Ovary (tissue), 9 donors: ENCODE data around the gene SEMA6C. TPM values are rescaled to one million over a fixed set of nuclear protein-coding genes. Genes with fewer than 3 reads are reported as not detected.

Experiments used
- DNase-seq, 5 donors: peaks; one replicate each; pipeline ENCODE4 v3.0.0-alpha.2; 2019 to 2020
- H3K27ac ChIP-seq, 2 donors: fragments of 200-600 bp; one replicate each; pipeline versions ENCODE4 v1.5.1 to v1.8.0; 2019 to 2022
- H3K27me3 ChIP-seq: fragments of 200-600 bp; one replicate; pipeline ENCODE4 v1.8.0; 2022
- H3K36me3 ChIP-seq: fragments of 200-600 bp; sonication (generic); one replicate; pipeline ENCODE4 v1.5.1; 2019
- H3K4me1 ChIP-seq: one replicate; pipeline ENCODE4 v1.8.1; 2013; ENCODE audit warnings: mild to moderate bottlenecking, moderate library complexity; ENCODE audit not compliant: insufficient read depth
- H3K4me3 ChIP-seq: fragments of 200-600 bp; sonication (generic); one replicate; pipeline ENCODE4 v1.5.1; 2017
- H3K9me3 ChIP-seq, 2 donors: fragments of 200-600 bp in 1 of 2; sonication (generic) in 1 of 2; one replicate each; pipeline versions ENCODE4 v1.5.1 to v1.8.1; 2013 to 2019; ENCODE audit warnings: mild to moderate bottlenecking in 1 of 2, moderate library complexity in 1 of 2
- EP300 ChIP-seq: sonication (generic); formaldehyde crosslinking; IDR thresholded peaks from one replicate; pipeline ENCODE4 v1.6.1; 2017; ENCODE audit warnings: antibody characterized with exemption
- POLR2A ChIP-seq: fragments of 450-650 bp; IDR thresholded peaks from one replicate; pipeline ENCODE4 v1.6.1; 2017; ENCODE audit warnings: antibody characterized with exemption, mild to moderate bottlenecking, moderate library complexity
- WGBS, 3 donors: extraction: QIAGEN DNeasy Blood & Tissue Kit in 1 of 3; methylation state at CpG; one replicate each; pipeline versions ENCODE4 v1.1.5 to v1.1.7; 2013 to 2017; 5-methylcytosine and 5-hydroxymethylcytosine counted together
- intact Hi-C, 4 donors: fragments of 100-400 bp; cut with DNase I; formaldehyde crosslinking; loops; one replicate each; pipeline versions ENCODE4 v1.11.0 to v1.15.1; 2022 to 2023
- polyA plus RNA-seq, 2 donors: library from polyadenylated mRNA; stranded (reverse); fragments of 200-250 nt in 1 of 2; fragments of 350-450 nt in 1 of 2; fragmentation: Illumina TruSeq in 1 of 2; extraction: RNeasy Lipid Tissue Mini Kit (QIAGEN cat#74804) in 1 of 2; gene quantifications; one replicate each; pipeline ENCODE4 v1.2.3, GENCODE V29; 2013 to 2014
- total RNA-seq, 7 donors: library from RNA; depleted of rRNA in 2 of 7; stranded (reverse); fragments of >200 nt in 2 of 7; fragmentation: NEBNext Ultra II Directional in 3 of 7; extraction: Animal tissue kit (Norgen Biotek cat#: 25700) in 3 of 7; gene quantifications; one replicate each; pipeline versions ENCODE4 v1.1.0 to v1.2.4, GENCODE V29; 2016 to 2023
- TF ChIP-seq, protein P1 (sequence below), 3 donors: fragments of 450-650 bp in 2 of 3; fragments of 200-600 bp in 1 of 3; IDR thresholded peaks; one replicate each; pipeline versions ENCODE4 v1.5.1 to v1.8.0; 2016 to 2022; ENCODE audit warnings: antibody characterized with exemption in 3 of 3, mild to moderate bottlenecking in 1 of 3
- donor health status: DM: no; HTN: no; CAD: no; lungs with moderate emphysema.
- donor health status: DM: no; HTN: no; CAD: no.
- donor health status: Bipolar disorder and iron deficiency.
- donor health status: DM: yes; HTN: yes; CAD: no.
- donor health status: DM: no; HTN: no; CAD: no.
- donor health status: DM: yes; HTN: yes; CAD: no.

Gene SEMA6C
- total and polyA plus RNA-seq, 9 donors, result 5.0 to 18.0 (median 13.4) TPM

DNA sequence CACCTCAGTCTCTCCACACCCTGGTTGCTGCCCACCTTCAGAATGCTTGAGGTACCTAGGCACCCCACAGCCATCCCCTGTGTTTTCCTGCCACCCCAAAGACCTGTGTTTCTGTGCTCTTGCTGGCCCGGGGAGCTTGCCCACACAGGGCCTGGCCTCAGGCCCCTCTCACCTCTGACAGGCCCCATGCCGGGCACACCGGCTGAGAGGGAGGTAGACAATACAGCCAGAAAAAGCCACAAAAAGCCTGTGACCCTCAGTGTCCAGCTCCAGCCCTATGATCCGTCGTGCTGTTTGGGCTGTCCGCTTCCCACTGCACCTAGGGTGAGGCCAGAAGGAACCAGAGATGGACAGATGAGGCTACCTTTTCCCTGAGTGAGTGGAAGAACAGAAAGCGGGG is 11.4 kb downstream of the SEMA6C start:
- peak in 1 of 5 donors; percentile 18 for DNase-seq
- WGBS, 3 donors, result 92 to 94% (median 94%) methylated on average over 7 of the region's 7 CpGs
- H3K27me3 ChIP-seq, result no peaks in the 10 kb centered on the region
- H3K4me3 ChIP-seq, result no peak overlapping the region
- no peaks in the 10 kb centered on the region for H3K36me3 ChIP-seq
- no peak overlapping the region for H3K27ac ChIP-seq
- TF ChIP-seq POLR2A, result no peak
- TF ChIP-seq, protein P1, sequence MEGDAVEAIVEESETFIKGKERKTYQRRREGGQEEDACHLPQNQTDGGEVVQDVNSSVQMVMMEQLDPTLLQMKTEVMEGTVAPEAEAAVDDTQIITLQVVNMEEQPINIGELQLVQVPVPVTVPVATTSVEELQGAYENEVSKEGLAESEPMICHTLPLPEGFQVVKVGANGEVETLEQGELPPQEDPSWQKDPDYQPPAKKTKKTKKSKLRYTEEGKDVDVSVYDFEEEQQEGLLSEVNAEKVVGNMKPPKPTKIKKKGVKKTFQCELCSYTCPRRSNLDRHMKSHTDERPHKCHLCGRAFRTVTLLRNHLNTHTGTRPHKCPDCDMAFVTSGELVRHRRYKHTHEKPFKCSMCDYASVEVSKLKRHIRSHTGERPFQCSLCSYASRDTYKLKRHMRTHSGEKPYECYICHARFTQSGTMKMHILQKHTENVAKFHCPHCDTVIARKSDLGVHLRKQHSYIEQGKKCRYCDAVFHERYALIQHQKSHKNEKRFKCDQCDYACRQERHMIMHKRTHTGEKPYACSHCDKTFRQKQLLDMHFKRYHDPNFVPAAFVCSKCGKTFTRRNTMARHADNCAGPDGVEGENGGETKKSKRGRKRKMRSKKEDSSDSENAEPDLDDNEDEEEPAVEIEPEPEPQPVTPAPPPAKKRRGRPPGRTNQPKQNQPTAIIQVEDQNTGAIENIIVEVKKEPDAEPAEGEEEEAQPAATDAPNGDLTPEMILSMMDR (IDR thresholded peaks at IDR 0.05), result no peak
- TF ChIP-seq EP300, result no peak
- no peaks in the 10 kb centered on the region for H3K9me3 ChIP-seq
- H3K4me1 ChIP-seq, result no peaks in the 10 kb centered on the region
- intact Hi-C loops, result no loop called here

DNA sequence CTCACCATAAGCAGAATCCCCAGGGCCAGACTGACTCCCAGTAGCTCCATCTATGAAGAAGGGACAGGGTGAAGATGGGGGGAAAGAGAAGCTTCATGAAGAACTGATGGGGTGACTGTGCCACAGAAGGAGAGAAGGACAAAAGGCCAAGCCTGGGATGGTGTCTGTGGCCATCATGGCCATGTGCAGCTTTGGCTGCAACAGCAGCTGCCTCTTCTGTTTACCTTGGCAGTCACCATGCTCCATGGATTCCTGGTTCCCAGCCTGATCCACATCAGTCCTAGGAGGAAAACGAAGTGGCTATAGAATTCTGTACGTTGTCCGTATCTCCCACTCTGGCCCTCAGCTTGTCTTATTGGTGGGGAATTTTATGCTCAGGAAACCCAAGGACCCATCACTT is 12.0 kb downstream of the SEMA6C start:
- no peak overlapping the region for H3K4me3 ChIP-seq
- DNase-seq, result peak in 1 of 5 donors; percentile 26
- H3K36me3 ChIP-seq, result no peaks in the 10 kb centered on the region
- WGBS, 3 donors, result 87 to 92% (median 88%) methylated on average over 3 of the region's 3 CpGs
- intact Hi-C loops, result no loop called here
- TF ChIP-seq POLR2A (no peak), EP300 (no peak)
- TF ChIP-seq, protein P1 (IDR thresholded peaks at IDR 0.05), result no peak
- no peaks in the 10 kb centered on the region for H3K27me3 ChIP-seq
- H3K4me1 ChIP-seq, result no peaks in the 10 kb centered on the region
- H3K9me3 ChIP-seq, result no peaks in the 10 kb centered on the region
- no peak overlapping the region for H3K27ac ChIP-seq

GRCh38 chr1:151133018-151133806 is 13.2 kb downstream of the SEMA6C start:
- DNase-seq, result peak; percentile 58 to 84 (median 68)
- no peak for TF ChIP-seq POLR2A
- TF ChIP-seq, protein P1 (IDR thresholded peaks at IDR 0.05), result no peak
- no peak for TF ChIP-seq EP300
- WGBS, 3 donors, result 34 to 39% (median 37%) methylated on average over 63 to 65 of the region's 65 CpGs
- Histone ChIP-seq H3K27ac (peak overlapping the region; percentile 26 to 76), H3K4me3 (peak overlapping the region; percentile 44), H3K27me3 (no peaks in the 10 kb centered on the region), H3K9me3 (no peaks in the 10 kb centered on the region), H3K36me3 (no peaks in the 10 kb centered on the region), H3K4me1 (no peaks in the 10 kb centered on the region)
- intact Hi-C loops, result no loop called here

DNA sequence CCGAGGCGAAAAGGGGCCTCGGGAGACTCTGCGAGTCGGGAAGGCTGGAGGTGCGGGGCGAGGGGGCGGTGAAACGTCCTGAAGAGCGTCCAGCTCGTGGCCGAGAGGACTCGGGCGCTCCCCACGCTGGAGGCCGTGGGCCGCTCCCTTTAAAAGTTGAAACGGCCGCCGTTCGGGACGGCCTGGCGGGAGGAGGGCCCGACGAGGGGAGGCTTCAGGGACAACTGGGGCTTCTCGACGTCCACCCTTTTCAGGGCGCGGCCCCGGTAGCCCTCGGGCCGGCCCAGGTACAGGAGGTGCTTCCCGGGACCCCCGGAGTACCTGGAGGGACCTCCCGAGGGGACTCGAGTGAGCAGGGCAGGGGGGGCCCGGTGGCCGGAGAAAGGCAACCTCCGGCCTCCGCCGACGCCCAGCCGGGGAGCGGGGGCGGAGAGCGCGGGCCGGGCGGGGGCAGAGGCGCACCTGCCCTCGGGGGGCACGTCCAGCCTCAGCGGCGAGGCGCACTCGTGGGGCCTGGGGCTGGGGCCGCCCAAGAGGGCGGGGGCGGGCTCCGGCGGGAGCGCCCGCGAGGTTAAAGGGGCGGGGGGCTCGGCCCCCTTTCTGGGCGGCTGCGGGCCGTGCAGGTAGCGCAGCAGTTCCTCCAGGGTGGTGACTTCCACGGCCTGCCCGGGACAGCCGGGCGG is 14.0 kb downstream of the SEMA6C start:
- peak overlapping the region; percentile 26 to 76 for H3K27ac ChIP-seq
- peak in 4 of 5 donors; percentile 37 to 59 (median 39) for DNase-seq
- H3K4me3 ChIP-seq, result peak overlapping the region; percentile 44
- WGBS, 3 donors, result 23 to 37% (median 23%) methylated on average over 44 to 74 of the region's 74 CpGs
- no peaks in the 10 kb centered on the region for H3K9me3 ChIP-seq
- H3K36me3 ChIP-seq, result no peaks in the 10 kb centered on the region
- intact Hi-C loops, result no loop called here
- no peak for TF ChIP-seq POLR2A
- TF ChIP-seq, protein P1 (IDR thresholded peaks at IDR 0.05), result no peak
- TF ChIP-seq EP300, result no peak
- no peaks in the 10 kb centered on the region for H3K4me1 ChIP-seq
- no peaks in the 10 kb centered on the region for H3K27me3 ChIP-seq
